Stomach (tissue), 9 donors: ENCODE measurements around the gene RHOH. TPM values are rescaled to one million over a fixed set of nuclear protein-coding genes. Genes with fewer than 3 reads are reported as not detected.

Experiments
- DNase-seq, 2 donors: peaks; one replicate each; pipeline versions ENCODE4 v3.0.0 to v3.0.0-alpha.2; 2013 to 2019
- H3K27ac ChIP-seq, 5 donors: fragments of 200-600 bp in 4 of 5; sonication (generic) in 4 of 5; one replicate each; pipeline ENCODE4 v1.5.1; 2013 to 2019; ENCODE audit warnings: mild to moderate bottlenecking in 1 of 5, moderate library complexity in 1 of 5
- H3K27me3 ChIP-seq, 3 donors: fragments of 200-600 bp; sonication (generic); one replicate each; pipeline ENCODE4 v1.5.1; 2017 to 2019; ENCODE audit warnings: mixed run types in 1 of 3
- H3K36me3 ChIP-seq, 4 donors: fragments of 200-600 bp; sonication (generic); 1 replicate in 3 of 4; 2 replicates in 1 of 4; pipeline ENCODE4 v1.5.1; 2016 to 2019
- H3K4me1 ChIP-seq, 4 donors: fragments of 200-600 bp; sonication (generic); one replicate each; pipeline ENCODE4 v1.5.1; 2016 to 2019
- H3K4me3 ChIP-seq, 4 donors: fragments of 200-600 bp; sonication (generic) in 3 of 4; one replicate each; pipeline ENCODE4 v1.5.1; 2016 to 2019; ENCODE audit warnings: mild to moderate bottlenecking in 1 of 4
- H3K9me3 ChIP-seq, 4 donors: fragments of 200-600 bp; sonication (generic); one replicate each; pipeline ENCODE4 v1.5.1; 2016 to 2019
- CTCF ChIP-seq, 7 experiments: fragments of 450-650 bp in 4 of 7; fragments of 200-600 bp in 3 of 7; sonication (generic) in 3 of 7; IDR thresholded peaks; one replicate each; pipeline ENCODE4 v1.5.1; 2016 to 2019; ENCODE audit warnings: antibody characterized with exemption in 7 of 7, control low read depth in 2 of 7, mild to moderate bottlenecking in 1 of 7
- EP300 ChIP-seq: sonication (generic); formaldehyde crosslinking; IDR thresholded peaks from one replicate; pipeline ENCODE4 v1.6.1; 2017; ENCODE audit warnings: antibody characterized with exemption
- POLR2A ChIP-seq, 4 donors: fragments of 450-650 bp; IDR thresholded peaks; one replicate each; pipeline ENCODE4 v1.6.1; 2016; ENCODE audit warnings: antibody characterized with exemption in 4 of 4, control low read depth in 2 of 4, mild to moderate bottlenecking in 1 of 4, moderate library complexity in 1 of 4
- POLR2AphosphoS5 ChIP-seq, 3 donors: sonication (generic); formaldehyde crosslinking; IDR thresholded peaks; one replicate each; pipeline ENCODE4 v1.6.1; 2016; ENCODE audit warnings: antibody characterized with exemption in 3 of 3
- WGBS, 5 donors: extraction: QIAGEN DNeasy Blood & Tissue Kit in 3 of 5; methylation state at CpG; one replicate each; pipeline versions ENCODE4 v1.1.5 to v1.1.7; 2013 to 2018; 5-methylcytosine and 5-hydroxymethylcytosine counted together
- intact Hi-C: fragments of 100-400 bp; cut with DNase I; formaldehyde crosslinking; loops from one replicate; pipeline ENCODE4 v1.15.1; 2023; ENCODE audit warnings: low total_unique reads
- polyA plus RNA-seq, 3 donors: library from polyadenylated mRNA; stranded (reverse); fragments of 200-250 nt; gene quantifications; one replicate each; pipeline ENCODE4 v1.2.3, GENCODE V29; 2013
- total RNA-seq, 5 donors: library from RNA; depleted of rRNA; stranded (reverse); fragments of >200 nt; gene quantifications; one replicate each; pipeline versions ENCODE4 v1.1.0 to v1.2.3, GENCODE V29; 2014 to 2016
- donor health status: healthy with polysubstance abuse.
- donor health status: Bipolar disorder and iron deficiency.
- donor health status: healthy.

RHOH gene
- total and polyA plus RNA-seq, 8 donors: 1.3 to 7.5 (median 4.0) TPM

- Histone ChIP-seq H3K27ac (peak overlapping the region in 1 of 5 donors; percentile 39), H3K36me3 (peaks cover 0 to 9% (median 3%) of the 10 kb centered on the region in 4 donors), H3K9me3 (no peaks in the 10 kb centered on the region), H3K4me1 (peaks cover 0 to 24% (median 10%) of the 10 kb centered on the region in 4 donors), H3K27me3 (no peaks in the 10 kb centered on the region), H3K4me3 (no peak overlapping the region)
- WGBS, 5 donors: 61 to 88% (median 78%) methylated on average over 4 of the region's 4 CpGs
- no peak for TF ChIP-seq POLR2A (IDR thresholded peaks at IDR 0.05)
- TF ChIP-seq EP300: no peak
- no peak for TF ChIP-seq POLR2AphosphoS5 (IDR thresholded peaks at IDR 0.05)
- no peak for TF ChIP-seq CTCF (IDR thresholded peaks at IDR 0.05)
- no peak for DNase-seq
- intact Hi-C loops: no loop called here
These were observed 43.3 kb downstream of the RHOH start for GRCh38 chr4:40240040-40240653.

- Histone ChIP-seq H3K27me3 (no peaks in the 10 kb centered on the region), H3K36me3 (peaks cover 0 to 9% (median 3%) of the 10 kb centered on the region in 4 donors), H3K4me3 (no peak overlapping the region), H3K4me1 (peaks cover 2 to 32% (median 11%) of the 10 kb centered on the region in 4 donors), H3K27ac (no peak overlapping the region), H3K9me3 (no peaks in the 10 kb centered on the region)
- TF ChIP-seq POLR2A (IDR thresholded peaks at IDR 0.05) (no peak), CTCF (IDR thresholded peaks at IDR 0.05) (no peak), POLR2AphosphoS5 (IDR thresholded peaks at IDR 0.05) (no peak), EP300 (no peak)
- intact Hi-C loops: no loop called here
- no peak for DNase-seq
- WGBS, 5 donors: 65 to 74% (median 70%) methylated on average over 4 of the region's 4 CpGs
These were observed 44.2 kb downstream of the RHOH start for GRCh38 chr4:40241026-40241425.

- Histone ChIP-seq H3K4me3 (no peak overlapping the region), H3K9me3 (no peaks in the 10 kb centered on the region), H3K27ac (peak overlapping the region in 1 of 5 donors; percentile 38), H3K27me3 (no peaks in the 10 kb centered on the region), H3K36me3 (peaks cover 0 to 9% (median 3%) of the 10 kb centered on the region in 4 donors), H3K4me1 (peaks cover 3 to 41% (median 16%) of the 10 kb centered on the region in 4 donors)
- 52 to 65% (median 61%) methylated on average over 7 of the region's 7 CpGs for WGBS, 5 donors
- intact Hi-C loops: no loop called here
- DNase-seq: no peak
- TF ChIP-seq POLR2AphosphoS5 (IDR thresholded peaks at IDR 0.05): no peak
- no peak for TF ChIP-seq POLR2A (IDR thresholded peaks at IDR 0.05)
- TF ChIP-seq CTCF (IDR thresholded peaks at IDR 0.05): no peak
- no peak for TF ChIP-seq EP300
These were observed 45.1 kb downstream of the RHOH start for GRCh38 chr4:40241941-40242340.

- peaks cover 0 to 9% (median 3%) of the 10 kb centered on the region in 4 donors for H3K36me3 ChIP-seq
- TF ChIP-seq CTCF (IDR thresholded peaks at IDR 0.05): no peak
- no peak for TF ChIP-seq POLR2AphosphoS5 (IDR thresholded peaks at IDR 0.05)
- TF ChIP-seq POLR2A (IDR thresholded peaks at IDR 0.05): no peak
- TF ChIP-seq EP300: no peak
- H3K27me3 ChIP-seq: no peaks in the 10 kb centered on the region
- intact Hi-C loops: no loop called here
- peaks cover 3 to 55% (median 16%) of the 10 kb centered on the region in 4 donors for H3K4me1 ChIP-seq
- H3K27ac ChIP-seq: peak overlapping the region in 1 of 5 donors; percentile 10
- WGBS, 5 donors: 94 to 98% (median 96%) methylated on average over 17 to 19 of the region's 19 CpGs
- no peaks in the 10 kb centered on the region for H3K9me3 ChIP-seq
- peak overlapping the region in 1 of 4 donors; percentile 24 for H3K4me3 ChIP-seq
- DNase-seq: no peak
These were observed 46.6 kb downstream of the RHOH start for GRCh38 chr4:40243386-40243948.
